ACC112 (cell line): ENCODE results near the gene LAMB2.

Experiments
- H2AFZ ChIP-seq: fragments of 200-600 bp; sonication (generic); one replicate; pipeline ENCODE4 v1.6.0; 2017; ENCODE audit warnings: antibody characterized with exemption, low read length; ENCODE audit not compliant: unreplicated experiment
- H3K27ac ChIP-seq: fragments of 200-600 bp; sonication (generic); 2 replicates; pipeline ENCODE4 v1.5.1; 2014; ENCODE audit warnings: low read depth, mild to moderate bottlenecking, antibody characterized with exemption, low read length, moderate library complexity
- H3K27me3 ChIP-seq: fragments of 200-600 bp; sonication (generic); 2 replicates; pipeline ENCODE4 v1.6.1; 2014; ENCODE audit warnings: mild to moderate bottlenecking, antibody characterized with exemption, low read length, moderate library complexity, mixed read lengths; ENCODE audit not compliant: insufficient read depth
- H3K36me3 ChIP-seq: fragments of 200-600 bp; sonication (generic); 2 replicates; pipeline ENCODE4 v1.6.1; 2016; ENCODE audit warnings: mild to moderate bottlenecking, antibody characterized with exemption, low read length, moderate library complexity, mixed read lengths; ENCODE audit not compliant: insufficient read depth
- H3K4me1 ChIP-seq: fragments of 200-600 bp; sonication (generic); one replicate; pipeline ENCODE4 v1.6.1; 2016; ENCODE audit warnings: low read length, mixed read lengths; ENCODE audit not compliant: insufficient read depth, unreplicated experiment, control insufficient read depth
- H3K4me3 ChIP-seq: fragments of 200-600 bp; sonication (generic); 2 replicates; pipeline ENCODE4 v1.5.1; 2014; ENCODE audit warnings: mild to moderate bottlenecking, low read depth, low read length
- H3K79me2 ChIP-seq: fragments of 200-600 bp; sonication (generic); one replicate; pipeline ENCODE4 v1.6.0; 2016; ENCODE audit warnings: low read length; ENCODE audit not compliant: control insufficient read depth, unreplicated experiment, insufficient read depth

The LAMB2 gene

DNA sequence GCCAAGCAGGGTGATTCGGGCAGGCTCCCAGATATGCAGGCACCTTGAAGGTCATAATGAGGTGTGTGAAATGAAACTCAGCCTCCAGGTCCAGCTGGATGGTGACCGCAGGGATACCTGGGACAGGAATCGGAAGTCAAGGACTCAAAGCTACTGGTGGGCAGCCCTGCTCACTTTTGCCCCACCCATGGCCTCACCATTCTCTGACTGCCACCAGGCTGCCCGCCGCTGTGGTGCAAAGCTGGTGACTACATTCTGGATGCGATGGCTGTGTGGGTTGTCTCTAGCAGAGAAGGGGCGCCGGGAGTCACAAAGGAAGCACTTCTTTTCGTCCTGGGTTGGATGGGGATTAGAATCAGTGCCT is 795 bp downstream of the LAMB2 start:
- Histone ChIP-seq H3K36me3 (peaks cover 13% of the 10 kb centered on the region; the same call in 1 of the 2 replicates), H3K27me3 (no peaks in the 10 kb centered on the region), H3K4me3 (peak overlapping the region; percentile 90), H2AFZ (peak overlapping the region; percentile 92), H3K79me2 (peaks cover 25% of the 10 kb centered on the region), H3K4me1 (peaks cover 13% of the 10 kb centered on the region), H3K27ac (peak overlapping the region; percentile 62)

DNA sequence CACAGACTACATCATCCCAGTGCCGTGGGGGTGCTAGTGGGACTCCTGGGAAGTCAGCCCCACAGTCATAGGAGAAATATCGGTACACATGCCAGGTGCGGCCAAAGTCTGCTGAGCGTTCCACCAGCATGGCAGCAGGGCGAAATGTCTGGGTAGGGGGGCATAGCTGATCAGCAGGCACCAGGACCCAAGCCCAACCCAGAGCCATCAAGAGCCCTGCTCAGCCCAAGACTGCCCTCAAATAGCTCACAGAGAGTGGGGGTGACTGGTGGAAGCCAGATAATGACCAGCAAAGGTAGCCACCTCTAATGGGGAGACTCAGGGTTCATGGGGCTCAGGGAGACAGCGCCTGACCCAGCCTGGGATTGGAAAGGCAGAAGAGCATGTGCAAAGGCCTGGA is 1.3 kb downstream of the LAMB2 start:
- Histone ChIP-seq H3K27ac (no peak overlapping the region), H2AFZ (no peak overlapping the region), H3K4me3 (peak overlapping the region; percentile 90), H3K27me3 (no peaks in the 10 kb centered on the region), H3K4me1 (peaks cover 13% of the 10 kb centered on the region), H3K79me2 (peaks cover 25% of the 10 kb centered on the region), H3K36me3 (peaks cover 13% of the 10 kb centered on the region; the same call in 1 of the 2 replicates)

GRCh38 chr3:49131040-49131439 is 1.8 kb downstream of the LAMB2 start:
- Histone ChIP-seq H3K36me3 (peaks cover 13% of the 10 kb centered on the region; the same call in 1 of the 2 replicates), H3K4me1 (peaks cover 13% of the 10 kb centered on the region), H3K27me3 (no peaks in the 10 kb centered on the region), H2AFZ (no peak overlapping the region), H3K27ac (no peak overlapping the region), H3K4me3 (peak overlapping the region; percentile 90; the same call in 1 of the 2 replicates), H3K79me2 (peaks cover 25% of the 10 kb centered on the region)

DNA sequence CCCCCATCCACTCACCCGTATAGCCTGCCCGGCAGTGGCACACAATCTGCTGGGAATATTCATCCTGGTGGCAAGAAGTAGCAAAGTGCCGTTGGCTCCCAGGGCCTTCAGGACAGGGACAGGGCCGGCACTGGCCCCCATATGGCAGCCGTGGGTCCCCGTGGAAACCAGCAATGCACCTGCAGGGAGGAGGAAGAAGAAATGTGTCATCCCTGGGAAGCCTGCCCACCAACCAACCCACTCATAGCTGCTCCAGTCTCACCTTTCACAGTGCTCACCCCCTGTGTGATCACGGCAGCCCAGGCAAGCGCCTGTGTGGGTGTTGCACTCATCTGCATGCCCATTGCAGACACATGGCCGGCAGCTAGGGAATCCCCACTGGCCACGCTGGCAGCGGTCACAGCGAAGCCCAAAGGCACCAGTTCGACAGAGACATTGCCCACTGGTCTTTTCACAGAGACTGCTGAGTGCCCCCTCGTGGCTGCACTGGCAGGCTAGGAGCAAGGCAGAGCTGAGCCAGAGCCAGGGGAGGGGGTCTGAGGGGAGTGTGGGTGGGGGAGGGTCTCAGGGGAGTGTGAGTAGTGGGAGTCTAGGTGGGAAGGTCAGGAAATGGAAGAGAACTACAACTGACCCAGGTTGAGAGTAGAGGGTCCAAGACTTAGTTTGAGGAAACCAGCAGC is 7.7 kb downstream of the LAMB2 start:
- Histone ChIP-seq H3K27me3 (no peaks in the 10 kb centered on the region), H3K4me3 (no peak overlapping the region), H3K79me2 (peaks cover 5% of the 10 kb centered on the region), H2AFZ (no peak overlapping the region), H3K36me3 (peaks cover 21% of the 10 kb centered on the region; the same call in 1 of the 2 replicates), H3K27ac (no peak overlapping the region), H3K4me1 (no peaks in the 10 kb centered on the region)

DNA sequence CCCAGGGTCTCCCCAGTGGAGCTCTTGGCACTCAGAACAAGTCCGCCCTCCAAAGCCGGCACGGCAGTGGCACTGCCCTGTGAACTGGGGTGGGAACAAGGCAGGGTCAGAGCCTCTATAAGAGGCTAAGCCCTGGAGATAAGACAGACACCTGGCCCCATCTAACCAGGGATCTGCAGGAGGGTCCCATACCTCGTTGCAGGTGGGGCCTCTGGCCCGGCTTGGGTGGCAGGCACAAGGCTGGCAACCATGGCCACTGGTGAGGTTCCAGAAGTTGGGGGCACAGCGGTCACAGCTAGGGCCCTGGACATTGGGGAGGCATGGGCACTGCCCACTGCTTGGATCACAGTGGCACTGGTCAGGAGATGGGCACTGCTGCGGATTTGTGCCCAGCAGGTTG is 8.6 kb downstream of the LAMB2 start:
- H2AFZ ChIP-seq, result no peak overlapping the region
- H3K79me2 ChIP-seq, result peaks cover 14% of the 10 kb centered on the region
- no peak overlapping the region for H3K4me3 ChIP-seq
- H3K27me3 ChIP-seq, result no peaks in the 10 kb centered on the region
- no peak overlapping the region for H3K27ac ChIP-seq
- H3K4me1 ChIP-seq, result peaks cover 8% of the 10 kb centered on the region
- peaks cover 16% of the 10 kb centered on the region; the same call in 1 of the 2 replicates for H3K36me3 ChIP-seq

GRCh38 chr3:49123687-49124086 is 9.2 kb downstream of the LAMB2 start:
- no peak overlapping the region for H3K4me3 ChIP-seq
- H3K27ac ChIP-seq, result no peak overlapping the region
- H3K27me3 ChIP-seq, result no peaks in the 10 kb centered on the region
- peaks cover 16% of the 10 kb centered on the region for H3K79me2 ChIP-seq
- peaks cover 12% of the 10 kb centered on the region for H3K4me1 ChIP-seq
- peaks cover 16% of the 10 kb centered on the region; the same call in 1 of the 2 replicates for H3K36me3 ChIP-seq
- H2AFZ ChIP-seq, result no peak overlapping the region

DNA sequence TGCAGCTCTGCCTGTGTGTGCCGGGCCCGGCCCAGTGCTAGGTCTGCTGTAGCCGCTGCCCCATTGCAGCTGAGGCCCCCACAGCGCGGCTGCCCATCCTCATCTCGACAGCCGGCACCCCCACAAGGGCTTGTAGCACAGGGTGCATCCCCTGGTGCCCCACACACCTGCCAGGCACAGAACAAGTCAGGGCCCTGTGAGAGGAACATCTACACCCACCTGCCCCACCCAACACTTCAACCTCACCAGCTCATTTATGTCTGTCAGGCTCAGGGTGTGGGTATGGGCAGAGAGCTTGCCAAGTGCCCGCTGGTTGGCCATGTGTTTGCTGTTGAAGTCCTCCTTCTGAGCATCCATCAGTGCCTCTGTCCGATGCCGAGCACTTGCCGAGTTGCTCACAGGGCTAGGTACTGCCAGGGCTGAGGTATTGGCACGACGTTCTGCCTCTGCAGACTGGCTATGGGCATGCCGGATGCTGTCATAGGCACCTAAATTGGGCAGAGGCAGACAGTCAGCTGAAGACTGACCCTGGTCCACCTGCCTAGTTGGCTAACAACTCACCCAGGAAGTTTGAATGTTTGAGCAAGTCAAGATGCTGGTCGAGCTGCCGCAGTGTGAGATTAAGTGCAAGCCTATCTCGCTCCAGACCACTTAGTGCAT is 9.8 kb downstream of the LAMB2 start:
- no peak overlapping the region for H2AFZ ChIP-seq
- H3K4me1 ChIP-seq, result peaks cover 12% of the 10 kb centered on the region
- no peaks in the 10 kb centered on the region for H3K27me3 ChIP-seq
- H3K79me2 ChIP-seq, result peaks cover 17% of the 10 kb centered on the region
- peaks cover 9% of the 10 kb centered on the region; the same call in 1 of the 2 replicates for H3K36me3 ChIP-seq
- no peak overlapping the region for H3K27ac ChIP-seq
- no peak overlapping the region for H3K4me3 ChIP-seq

- no peak overlapping the region for H3K27ac ChIP-seq
- H3K79me2 ChIP-seq, result peaks cover 17% of the 10 kb centered on the region
- peaks cover 13% of the 10 kb centered on the region; the same call in 1 of the 2 replicates for H3K36me3 ChIP-seq
- H2AFZ ChIP-seq, result no peak overlapping the region
- no peak overlapping the region for H3K4me3 ChIP-seq
- H3K4me1 ChIP-seq, result peaks cover 12% of the 10 kb centered on the region
- no peaks in the 10 kb centered on the region for H3K27me3 ChIP-seq
Measured at GRCh38 chr3:49122451-49122850, 10.4 kb downstream of the LAMB2 start.

GRCh38 chr3:49122022-49122421 is 10.8 kb downstream of the LAMB2 start:
- Histone ChIP-seq H3K4me1 (peaks cover 12% of the 10 kb centered on the region), H3K4me3 (no peak overlapping the region), H3K27ac (no peak overlapping the region), H3K79me2 (peaks cover 17% of the 10 kb centered on the region), H3K36me3 (peaks cover 13% of the 10 kb centered on the region; the same call in 1 of the 2 replicates), H2AFZ (no peak overlapping the region), H3K27me3 (no peaks in the 10 kb centered on the region)

- no peaks in the 10 kb centered on the region for H3K27me3 ChIP-seq
- H3K4me3 ChIP-seq, result peak overlapping the region; percentile 89; the same call in 1 of the 2 replicates
- H3K4me1 ChIP-seq, result peaks cover 12% of the 10 kb centered on the region
- peaks cover 17% of the 10 kb centered on the region for H3K79me2 ChIP-seq
- peak overlapping the region; percentile 82 for H3K27ac ChIP-seq
- peaks cover 13% of the 10 kb centered on the region; the same call in 1 of the 2 replicates for H3K36me3 ChIP-seq
- no peak overlapping the region for H2AFZ ChIP-seq
Measured at GRCh38 chr3:49121132-49121736, 11.6 kb downstream of the LAMB2 start.
